HepG2 (cell line): ENCODE results near the gene RPL31. TPM values are rescaled to one million over a fixed set of nuclear protein-coding genes. Genes with fewer than 3 reads are reported as not detected.

Experiments used
- AGO2 ChIP-seq: fragments of 200-400 bp; formaldehyde crosslinking; optimal IDR thresholded peaks from 2 replicates; pipeline ENCODE3; 2017; ENCODE audit warnings: mild to moderate bottlenecking, low read depth, low read length, moderate library complexity
- CBFB ChIP-seq: sonication (generic); formaldehyde crosslinking; IDR thresholded peaks from 2 replicates; pipeline ENCODE4 v1.4.0; 2020; ENCODE audit warnings: missing genetic modification reagents
- FOSL2 ChIP-seq: sonication (generic); formaldehyde crosslinking; IDR thresholded peaks from 2 replicates; pipeline ENCODE4 v1.4.0; 2020; ENCODE audit warnings: missing genetic modification reagents
- GATAD1 ChIP-seq: IDR thresholded peaks from 2 replicates; pipeline ENCODE4 v1.6.1; 2016; ENCODE audit warnings: missing genetic modification reagents, missing compliant biosample characterization
- HIVEP1 ChIP-seq: sonication (generic); formaldehyde crosslinking; IDR thresholded peaks from 2 replicates; pipeline ENCODE4 v1.4.0; 2020; ENCODE audit warnings: mild to moderate bottlenecking, missing genetic modification reagents
- HNRNPK ChIP-seq: fragments of 200-400 bp; formaldehyde crosslinking; IDR thresholded peaks from 2 replicates; pipeline ENCODE4 v1.6.1; 2018; ENCODE audit warnings: low read length, low read depth, moderate library complexity, mild to moderate bottlenecking; ENCODE audit not compliant: poor library complexity, severe bottlenecking
- KAT8 ChIP-seq: IDR thresholded peaks from 2 replicates; pipeline ENCODE4 v1.6.1; 2016; ENCODE audit warnings: missing genetic modification reagents, missing compliant biosample characterization
- KDM3A ChIP-seq: IDR thresholded peaks from 2 replicates; pipeline ENCODE4 v1.6.1; 2018; ENCODE audit warnings: low read depth, missing compliant biosample characterization
- MLLT10 ChIP-seq: sonication (generic); formaldehyde crosslinking; IDR thresholded peaks from 2 replicates; pipeline ENCODE4 v1.4.0; 2020; ENCODE audit warnings: missing genetic modification reagents
- MYPOP ChIP-seq: sonication (generic); formaldehyde crosslinking; IDR thresholded peaks from 2 replicates; pipeline ENCODE4 v1.8.1; 2023; ENCODE audit warnings: mild to moderate bottlenecking, moderate library complexity, missing genetic modification reagents
- NFYB ChIP-seq: sonication (generic); formaldehyde crosslinking; IDR thresholded peaks from 2 replicates; pipeline ENCODE4 v1.4.0; 2020; ENCODE audit warnings: missing genetic modification reagents
- NR0B2 ChIP-seq: sonication (generic); formaldehyde crosslinking; IDR thresholded peaks from 2 replicates; pipeline ENCODE4 v1.4.0; 2020; ENCODE audit warnings: mild to moderate bottlenecking, missing genetic modification reagents
- NR2C2 ChIP-seq: sonication (generic); formaldehyde crosslinking; IDR thresholded peaks from 2 replicates; pipeline ENCODE4 v1.4.0; 2020; ENCODE audit warnings: missing genetic modification reagents, mild to moderate bottlenecking, moderate library complexity, borderline replicate concordance
- RARA ChIP-seq: IDR thresholded peaks from 2 replicates; pipeline ENCODE4 v1.6.1; 2016; ENCODE audit warnings: missing genetic modification reagents, missing compliant biosample characterization
- RELA ChIP-seq: sonication (generic); formaldehyde crosslinking; IDR thresholded peaks from 2 replicates; pipeline ENCODE4 v1.4.0; 2020; ENCODE audit warnings: missing genetic modification reagents
- SATB2 ChIP-seq: sonication (generic); formaldehyde crosslinking; IDR thresholded peaks from 2 replicates; pipeline ENCODE4 v1.5.0; 2020; ENCODE audit warnings: missing genetic modification reagents
- SMAD1 ChIP-seq: sonication (generic); formaldehyde crosslinking; IDR thresholded peaks from 2 replicates; pipeline ENCODE4 v1.4.0; 2020; ENCODE audit warnings: missing genetic modification reagents, low read depth, mild to moderate bottlenecking, borderline replicate concordance
- SMAD3 ChIP-seq: sonication (generic); formaldehyde crosslinking; IDR thresholded peaks from 2 replicates; pipeline ENCODE4 v1.4.0; 2020; ENCODE audit warnings: missing genetic modification reagents
- TAF1 ChIP-seq: sonication (generic); formaldehyde crosslinking; IDR thresholded peaks from 2 replicates; pipeline ENCODE4 v1.4.0; 2020; ENCODE audit warnings: missing genetic modification reagents
- TEAD2 ChIP-seq: sonication (generic); formaldehyde crosslinking; IDR thresholded peaks from 2 replicates; pipeline ENCODE4 v1.9.0; 2021; ENCODE audit warnings: missing genetic modification reagents
- TEAD3 ChIP-seq: optimal IDR thresholded peaks from 2 replicates; pipeline ENCODE3; 2016; ENCODE audit warnings: borderline replicate concordance
- TRIM24 ChIP-seq: sonication (generic); formaldehyde crosslinking; IDR thresholded peaks from 2 replicates; pipeline ENCODE4 v1.8.0; 2022; ENCODE audit warnings: mild to moderate bottlenecking, missing genetic modification reagents
- XRCC5 ChIP-seq: fragments of 200-400 bp; formaldehyde crosslinking; optimal IDR thresholded peaks from 2 replicates; pipeline ENCODE3; 2017; ENCODE audit warnings: mild to moderate bottlenecking, low read length
- ZNF274 ChIP-seq: sonication (generic); formaldehyde crosslinking; IDR thresholded peaks from 2 replicates; pipeline ENCODE4 v1.5.1; 2020; ENCODE audit warnings: mild to moderate bottlenecking, missing genetic modification reagents
- ZNF331 ChIP-seq: sonication (generic); formaldehyde crosslinking; IDR thresholded peaks from 2 replicates; pipeline ENCODE4 v1.4.0; 2020; ENCODE audit warnings: missing genetic modification reagents
- ZNF362 ChIP-seq: sonication (generic); formaldehyde crosslinking; IDR thresholded peaks from 2 replicates; pipeline ENCODE4 v1.4.0; 2020; ENCODE audit warnings: missing genetic modification reagents, mild to moderate bottlenecking, borderline replicate concordance
- ZNF891 ChIP-seq: sonication (generic); formaldehyde crosslinking; IDR thresholded peaks from 2 replicates; pipeline ENCODE4 v1.5.0; 2020; ENCODE audit warnings: mild to moderate bottlenecking, missing genetic modification reagents
- polyA plus RNA-seq, 8 experiments: library from polyadenylated mRNA; depleted of rRNA in 3 of 8; stranded (reverse) in 7 of 8; unstranded in 1 of 8; fragments of >200 nt; fragmentation: Illumina TruSeq in 4 of 8; extraction: Trizol in 4 of 8; gene quantifications; 2 replicates each; pipeline versions ENCODE4 v1.2.1 to v1.2.3, GENCODE V29; 2011 to 2016; ENCODE audit warnings: low read depth in 4 of 8, missing spikeins in 1 of 8, mixed read lengths in 1 of 8; ENCODE audit not compliant: insufficient read depth in 1 of 8
- total RNA-seq, 5 experiments: library from RNA; depleted of rRNA; stranded (reverse); fragments of >200 nt; fragmentation: Illumina TruSeq; extraction: Trizol; gene quantifications; 2 replicates each; pipeline ENCODE4 v1.2.3, GENCODE V29; 2016; ENCODE audit warnings: low read depth in 1 of 5

The RPL31 gene
- total and polyA plus RNA-seq, 2 of the 13 experiments (the other 11 are each of a cell fraction or from before 2014, with no cell fraction given): 3,331 to 3,582 TPM

GRCh38 chr2:101038455-101039255, 36.6 kb downstream of the RPL31 start (continued):
- TF ChIP-seq SMAD3 (CRISPR knock-in tag) (peak; percentile 72; the same call in 1 of the 2 replicates), RARA (CRISPR knock-in tag) (0 out of 2 replicates have a peak, but pooled peaks have one; percentile 27), KDM3A (CRISPR knock-in tag) (peak; percentile 65; the same call in 1 of the 2 replicates), ZNF891 (CRISPR knock-in tag) (peak; percentile 66; the same call in 1 of the 2 replicates), NR2C2 (CRISPR knock-in tag) (peak; percentile 37; the same call in 1 of the 2 replicates), NR0B2 (CRISPR knock-in tag) (0 out of 2 replicates have a peak, but pooled peaks have one; percentile 64), MYPOP (CRISPR knock-in tag) (no peak), TRIM24 (no peak), NFYB (CRISPR knock-in tag) (no peak), HNRNPK (peak; percentile 58), SATB2 (no peak), ZNF362 (peak; percentile 68; the same call in 1 of the 2 replicates), MLLT10 (CRISPR knock-in tag) (no peak), TEAD3 (CRISPR knock-in tag) (peak; percentile 29), RELA (0 out of 2 replicates have a peak, but pooled peaks have one; percentile 63), ZNF331 (CRISPR knock-in tag) (0 out of 2 replicates have a peak, but pooled peaks have one; percentile 45), AGO2 (peak; percentile 57), TAF1 (CRISPR knock-in tag) (peak; percentile 31; the same call in 1 of the 2 replicates), GATAD1 (CRISPR knock-in tag) (peak; percentile 52; the same call in 1 of the 2 replicates), FOSL2 (CRISPR knock-in tag) (peak; percentile 73), XRCC5 (peak; percentile 87), TEAD2 (CRISPR knock-in tag) (no peak), CBFB (CRISPR knock-in tag) (0 out of 2 replicates have a peak, but pooled peaks have one; percentile 67), ZNF274 (CRISPR knock-in tag) (peak; percentile 38; the same call in 1 of the 2 replicates), KAT8 (CRISPR knock-in tag) (peak; percentile 32; the same call in 1 of the 2 replicates), HIVEP1 (CRISPR knock-in tag) (peak; percentile 54; the same call in 1 of the 2 replicates), SMAD1 (CRISPR knock-in tag) (no peak)
